ENCODE measurements around the gene CACNG6.

CACNG6 gene

GRCh38 chr19:53969366-53969765, 22.1 kb upstream of the CACNG6 start:
- DNase-seq (ENCODE audit: low read depth) = no peak

GRCh38 chr19:53971673-53972072, 19.8 kb upstream of the CACNG6 start:
- no peak for DNase-seq (ENCODE audit: low read depth)

GRCh38 chr19:53977429-53977990, 13.9 kb upstream of the CACNG6 start:
- DNase-seq (ENCODE audit: low read depth) = peak; percentile 11

- no peak for DNase-seq (ENCODE audit: low read depth)
Observed at GRCh38 chr19:53977991-53978731, 13.3 kb upstream of the CACNG6 start.

GRCh38 chr19:53978975-53979801, 12.2 kb upstream of the CACNG6 start:
- DNase-seq (ENCODE audit: low read depth) = no peak

GRCh38 chr19:53980539-53981375, 10.7 kb upstream of the CACNG6 start:
- no peak for DNase-seq (ENCODE audit: low read depth)

- DNase-seq (ENCODE audit: low read depth) = no peak
Observed at GRCh38 chr19:53981376-53981951, 10.0 kb upstream of the CACNG6 start.

GRCh38 chr19:53982001-53982451, 9.4 kb upstream of the CACNG6 start:
- no peak for DNase-seq (ENCODE audit: low read depth)

- no peak for DNase-seq (ENCODE audit: low read depth)
Observed at GRCh38 chr19:53982611-53983010, 8.8 kb upstream of the CACNG6 start.

GRCh38 chr19:53983457-53984289, 7.8 kb upstream of the CACNG6 start:
- no peak for DNase-seq (ENCODE audit: low read depth)

- no peak for DNase-seq (ENCODE audit: low read depth)
Observed at GRCh38 chr19:53985863-53986262, 5.6 kb upstream of the CACNG6 start.

- DNase-seq (ENCODE audit: low read depth) = no peak
Observed at GRCh38 chr19:53988981-53989380, 2.5 kb upstream of the CACNG6 start.

- DNase-seq (ENCODE audit: low read depth) = no peak
Observed at GRCh38 chr19:53989600-53990533, 1.6 kb upstream of the CACNG6 start.

- DNase-seq (ENCODE audit: low read depth) = no peak
Observed at GRCh38 chr19:53992211-53992610, 774 bp downstream of the CACNG6 start.

GRCh38 chr19:53992815-53993214, 1.4 kb downstream of the CACNG6 start:
- DNase-seq (ENCODE audit: low read depth) = no peak

- no peak for DNase-seq (ENCODE audit: low read depth)
Observed at GRCh38 chr19:53993448-53993847, 2.0 kb downstream of the CACNG6 start.

- no peak for DNase-seq (ENCODE audit: low read depth)
Observed at GRCh38 chr19:53994811-53995210, 3.4 kb downstream of the CACNG6 start.

- DNase-seq (ENCODE audit: low read depth) = no peak
Observed at GRCh38 chr19:53998223-53998622, 6.8 kb downstream of the CACNG6 start.

- DNase-seq (ENCODE audit: low read depth) = no peak
Observed at GRCh38 chr19:53999694-54000093, 8.3 kb downstream of the CACNG6 start.

GRCh38 chr19:54001496-54001895, 10.1 kb downstream of the CACNG6 start:
- DNase-seq (ENCODE audit: low read depth) = no peak
